HUES48 (cell line): ENCODE measurements around the gene CRTC1.

Source experiments
- H3K27ac ChIP-seq: one replicate; pipeline ENCODE4 v1.7.0; 2013; ENCODE audit warnings: low read depth, low read length, inconsistent platforms
- H3K27me3 ChIP-seq: 2 replicates; pipeline ENCODE4 v1.6.1; 2013; ENCODE audit warnings: mild to moderate bottlenecking, low read length; ENCODE audit not compliant: control insufficient read depth, insufficient read depth
- H3K36me3 ChIP-seq: 2 replicates; pipeline ENCODE4 v1.6.1; 2013; ENCODE audit warnings: low read length; ENCODE audit not compliant: control insufficient read depth, insufficient read depth
- H3K4me1 ChIP-seq: 2 replicates; pipeline ENCODE4 v1.6.1; 2013; ENCODE audit warnings: mild to moderate bottlenecking, low read length; ENCODE audit not compliant: control insufficient read depth, insufficient read depth
- H3K4me3 ChIP-seq: 2 replicates; pipeline ENCODE4 v1.5.1; 2013; ENCODE audit warnings: mild to moderate bottlenecking, low read depth, low read length
- H3K9ac ChIP-seq: 2 replicates; pipeline ENCODE4 v1.6.1; 2013; ENCODE audit warnings: mild to moderate bottlenecking, low read depth, low read length, moderate library complexity
- H3K9me3 ChIP-seq: 2 replicates; pipeline ENCODE4 v1.6.1; 2013; ENCODE audit warnings: low read length; ENCODE audit not compliant: control insufficient read depth, insufficient read depth

The CRTC1 gene

DNA sequence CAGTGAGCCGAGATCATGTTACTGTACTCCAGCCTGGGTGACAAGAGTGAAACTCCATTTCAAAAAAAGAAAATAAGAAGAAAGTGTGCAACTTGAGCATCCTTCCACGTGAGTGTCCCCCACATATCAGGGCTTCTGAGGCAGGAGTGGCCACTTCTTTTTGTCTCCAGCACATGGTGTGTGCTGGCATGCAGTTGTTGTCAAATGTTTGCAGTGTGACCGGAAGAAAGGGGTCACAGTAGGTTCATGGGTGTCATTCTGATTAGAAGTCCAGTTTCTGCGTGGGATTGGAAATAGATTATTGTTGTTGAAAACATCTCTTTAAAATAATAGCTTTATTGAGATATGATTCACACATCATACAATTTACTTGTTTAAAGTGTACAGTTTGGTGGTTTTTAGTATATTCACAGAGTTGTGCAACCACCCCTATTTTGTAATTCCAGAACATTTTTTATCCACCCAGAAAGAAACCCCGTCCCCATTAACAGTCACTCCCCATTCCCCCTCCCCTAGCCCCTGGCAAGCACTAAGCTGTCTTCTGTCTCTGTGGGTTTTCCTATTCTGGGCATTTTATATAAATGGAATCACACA is 2.2 kb downstream of the CRTC1 start:
- Histone ChIP-seq H3K4me3 (no peak overlapping the region), H3K4me1 (no peaks in the 10 kb centered on the region), H3K27ac (no peak overlapping the region), H3K9me3 (no peaks in the 10 kb centered on the region), H3K9ac (no peak overlapping the region), H3K36me3 (no peaks in the 10 kb centered on the region), H3K27me3 (no peaks in the 10 kb centered on the region)

DNA sequence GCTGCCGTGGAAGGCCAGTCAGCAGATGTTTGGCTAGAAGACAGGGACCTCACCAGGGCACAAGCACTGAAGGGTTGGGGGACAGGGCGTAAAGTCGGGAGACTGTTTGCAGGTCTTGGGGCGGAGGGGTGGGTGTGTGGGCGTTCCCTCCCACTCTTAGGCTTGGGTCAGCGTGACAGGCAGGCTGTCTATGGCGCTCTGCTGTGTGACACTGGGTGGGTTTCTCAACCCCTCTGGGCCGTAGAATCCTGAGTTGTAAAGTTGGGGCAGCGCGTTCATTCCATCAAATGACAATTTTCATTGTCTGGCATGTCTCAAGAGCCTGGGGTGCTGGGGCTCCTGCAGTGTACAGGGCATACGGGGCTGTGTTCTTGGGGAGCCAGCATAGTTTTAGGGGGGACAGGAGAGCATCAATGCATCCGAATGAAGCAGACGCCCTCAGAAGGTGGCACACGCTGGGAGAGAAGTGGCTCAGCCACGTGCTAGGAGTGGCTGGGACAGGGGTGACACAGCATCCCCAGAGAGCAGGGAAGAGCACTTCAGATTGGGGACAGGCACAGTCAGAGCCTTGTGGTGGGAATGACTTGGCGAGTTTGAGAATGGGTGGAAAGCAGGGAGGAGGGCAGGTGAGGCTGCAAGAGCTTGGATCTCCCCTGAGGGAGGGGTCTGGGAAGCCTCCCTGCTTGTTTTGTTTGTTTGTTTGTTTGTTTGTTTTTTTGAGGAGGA is 4.4 kb downstream of the CRTC1 start:
- no peak overlapping the region for H3K27ac ChIP-seq
- H3K9me3 ChIP-seq: no peaks in the 10 kb centered on the region
- no peaks in the 10 kb centered on the region for H3K4me1 ChIP-seq
- H3K9ac ChIP-seq: no peak overlapping the region
- no peaks in the 10 kb centered on the region for H3K36me3 ChIP-seq
- no peak overlapping the region for H3K4me3 ChIP-seq
- no peaks in the 10 kb centered on the region for H3K27me3 ChIP-seq

DNA sequence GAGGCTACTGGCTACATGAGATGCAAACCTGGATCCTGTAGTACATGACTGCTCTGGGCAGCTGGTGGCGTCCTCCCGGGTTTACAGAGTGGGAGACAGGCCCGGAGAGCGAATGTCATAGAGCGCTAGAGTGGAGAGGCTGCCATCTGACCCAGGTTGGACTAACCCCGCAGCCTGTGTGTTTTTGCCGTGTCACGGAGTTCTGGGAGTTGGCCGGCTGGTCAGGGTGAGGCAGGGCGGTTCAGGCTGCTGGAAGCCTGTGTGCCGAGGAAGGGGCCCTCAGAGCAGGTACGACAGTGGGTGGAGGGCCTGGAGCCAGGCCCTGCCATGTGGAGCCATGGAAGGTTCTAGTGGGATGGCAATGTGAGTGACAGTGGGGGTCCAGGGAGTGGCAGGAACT is 12.5 kb downstream of the CRTC1 start:
- Histone ChIP-seq H3K36me3 (no peaks in the 10 kb centered on the region), H3K4me1 (peaks cover 16% of the 10 kb centered on the region; the same call in 1 of the 2 replicates), H3K4me3 (no peak overlapping the region), H3K27me3 (0 out of 2 replicates have a peak, but pooled peaks cover 3% of the 10 kb centered on the region), H3K9me3 (no peaks in the 10 kb centered on the region), H3K27ac (no peak overlapping the region), H3K9ac (no peak overlapping the region)

DNA sequence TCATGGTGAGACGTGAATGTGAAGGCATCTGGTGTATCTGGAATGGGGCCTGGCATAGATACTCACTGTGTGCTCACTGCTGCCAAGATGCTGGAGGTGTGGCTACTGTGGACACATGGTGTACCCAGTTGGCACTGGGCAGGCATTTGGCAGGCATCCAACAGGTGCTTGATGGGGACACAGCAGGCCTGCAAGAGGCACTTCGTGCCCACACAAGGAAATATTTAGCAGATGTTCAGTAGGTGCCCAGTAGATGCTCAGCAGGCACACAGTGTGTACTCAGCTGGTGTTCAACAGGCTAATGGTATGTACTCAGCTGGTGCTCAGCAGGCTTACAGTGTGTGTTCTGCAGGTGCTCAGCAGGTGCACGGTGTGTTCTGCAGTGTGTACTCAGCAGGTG is 14.2 kb downstream of the CRTC1 start:
- 0 out of 2 replicates have a peak, but pooled peaks cover 3% of the 10 kb centered on the region for H3K27me3 ChIP-seq
- no peak overlapping the region for H3K27ac ChIP-seq
- peaks cover 20% of the 10 kb centered on the region for H3K4me1 ChIP-seq
- H3K4me3 ChIP-seq: no peak overlapping the region
- no peak overlapping the region for H3K9ac ChIP-seq
- H3K9me3 ChIP-seq: no peaks in the 10 kb centered on the region
- H3K36me3 ChIP-seq: no peaks in the 10 kb centered on the region

DNA sequence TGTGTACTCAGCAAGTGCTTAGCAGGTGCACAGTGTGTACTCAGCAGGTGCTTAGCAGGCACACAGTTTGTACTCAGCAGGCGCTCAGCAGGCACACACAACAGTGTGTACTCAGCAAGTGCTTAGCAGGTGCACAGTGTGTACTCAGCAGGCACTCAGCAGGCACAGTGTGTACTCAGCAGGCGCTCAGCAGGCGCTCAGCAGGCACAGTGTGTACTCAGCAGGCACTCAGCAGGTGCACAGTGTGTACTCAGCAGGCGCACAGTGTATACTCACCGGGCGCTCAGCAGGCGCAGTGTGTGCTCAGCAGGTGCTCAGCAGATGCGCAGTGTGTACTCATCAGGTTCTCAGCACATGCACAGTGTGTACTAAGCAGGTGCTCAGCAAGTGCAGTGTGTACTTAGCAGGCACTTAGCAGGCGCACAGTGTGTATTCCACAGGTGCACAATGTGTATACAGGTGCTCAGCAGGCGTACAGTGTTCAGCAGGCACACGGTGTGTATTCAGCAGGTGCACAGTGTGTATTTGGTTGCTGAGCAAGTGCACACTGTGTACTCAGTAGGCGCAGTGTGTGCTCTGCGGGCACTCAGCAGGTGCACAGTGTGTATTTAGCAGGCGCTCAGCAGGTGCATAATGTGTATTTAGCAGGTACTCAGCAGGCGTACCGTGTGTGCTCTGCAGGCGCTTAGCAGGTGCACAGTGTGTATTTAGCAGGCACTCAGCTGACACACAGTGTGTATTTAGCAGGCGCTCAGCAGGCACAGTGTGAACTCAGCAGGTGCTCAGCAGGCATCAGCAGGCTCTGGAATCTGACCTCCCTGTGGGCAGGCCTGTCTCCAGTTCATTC is 15.1 kb downstream of the CRTC1 start:
- Histone ChIP-seq H3K27ac (no peak overlapping the region), H3K4me3 (no peak overlapping the region), H3K4me1 (peaks cover 20% of the 10 kb centered on the region), H3K36me3 (no peaks in the 10 kb centered on the region), H3K9ac (no peak overlapping the region), H3K9me3 (no peaks in the 10 kb centered on the region), H3K27me3 (0 out of 2 replicates have a peak, but pooled peaks cover 3% of the 10 kb centered on the region)

DNA sequence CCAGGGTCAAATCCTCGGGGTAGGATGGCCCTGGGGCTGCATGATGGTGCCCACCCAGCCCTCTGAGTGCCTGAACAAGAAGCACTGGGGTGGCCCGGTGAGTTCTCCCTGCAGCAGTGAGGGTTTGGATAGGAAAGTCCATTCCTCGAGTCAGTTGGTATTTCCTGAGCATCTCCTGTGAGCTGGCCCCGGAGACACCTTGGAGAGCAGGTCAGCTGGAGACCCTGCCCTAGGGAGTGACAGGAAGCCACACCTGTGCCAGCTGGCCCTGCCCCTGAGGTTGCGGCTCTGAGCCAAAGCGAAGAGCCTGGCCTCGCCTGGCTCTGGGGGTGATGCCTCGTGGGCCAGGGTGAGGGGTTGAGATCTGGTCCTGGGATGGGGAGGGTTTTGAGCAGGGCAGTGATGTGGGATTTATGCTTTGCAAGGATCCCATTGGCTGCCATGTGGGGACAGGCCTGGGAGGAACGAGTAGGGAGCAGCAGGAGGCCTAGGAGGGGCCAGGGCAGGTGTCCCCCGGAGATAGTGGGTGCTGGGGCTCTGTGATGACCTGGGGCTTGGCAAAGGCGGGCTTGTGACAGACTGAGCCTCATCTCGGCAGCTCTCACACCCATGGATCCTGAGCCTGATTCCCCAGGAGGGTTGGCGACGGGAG is 16.0 kb downstream of the CRTC1 start:
- no peak overlapping the region for H3K27ac ChIP-seq
- H3K9ac ChIP-seq: no peak overlapping the region
- H3K4me1 ChIP-seq: peaks cover 20% of the 10 kb centered on the region
- H3K4me3 ChIP-seq: no peak overlapping the region
- 0 out of 2 replicates have a peak, but pooled peaks cover 3% of the 10 kb centered on the region for H3K27me3 ChIP-seq
- no peaks in the 10 kb centered on the region for H3K36me3 ChIP-seq
- no peaks in the 10 kb centered on the region for H3K9me3 ChIP-seq

DNA sequence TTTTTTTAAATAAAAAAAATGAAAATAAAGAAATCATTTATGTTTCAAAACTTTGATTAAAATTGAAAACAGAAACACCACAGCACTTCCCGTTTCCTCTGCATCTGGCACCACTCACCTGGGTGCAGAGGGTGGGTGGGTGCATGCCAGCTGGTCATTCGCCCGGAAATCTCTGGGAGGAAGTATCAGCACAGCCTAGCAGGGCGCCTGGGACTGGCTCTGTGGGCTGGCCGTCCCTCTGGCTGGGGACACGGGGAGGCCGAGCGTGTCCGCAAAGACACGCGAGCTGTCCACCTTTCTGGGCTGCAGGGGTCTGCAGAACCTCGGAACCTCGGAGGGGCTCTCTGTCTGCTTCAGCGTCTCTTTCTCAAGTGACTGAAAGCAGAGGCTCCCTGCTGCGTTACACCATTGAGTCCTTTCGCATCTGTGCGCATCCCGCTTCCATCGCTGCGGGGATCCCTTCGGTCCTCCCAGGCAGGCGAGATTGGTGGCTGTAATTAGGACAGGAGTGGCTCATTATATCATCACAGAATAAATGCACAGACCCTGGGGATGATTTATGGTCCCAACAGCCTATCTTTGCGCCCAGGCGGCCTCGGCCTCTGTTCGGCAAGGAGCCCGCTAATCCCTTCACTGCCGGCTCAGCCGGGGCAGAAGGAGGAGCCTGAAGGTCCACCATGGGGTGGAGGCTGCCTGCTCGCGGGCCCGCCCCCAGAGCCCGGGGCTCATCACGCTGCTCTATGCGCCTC is 17.2 kb downstream of the CRTC1 start:
- 0 out of 2 replicates have a peak, but pooled peaks cover 3% of the 10 kb centered on the region for H3K27me3 ChIP-seq
- H3K27ac ChIP-seq: peak overlapping the region; percentile 5
- peak overlapping the region; percentile 58 for H3K4me3 ChIP-seq
- peaks cover 20% of the 10 kb centered on the region for H3K4me1 ChIP-seq
- H3K36me3 ChIP-seq: no peaks in the 10 kb centered on the region
- no peaks in the 10 kb centered on the region for H3K9me3 ChIP-seq
- H3K9ac ChIP-seq: no peak overlapping the region

DNA sequence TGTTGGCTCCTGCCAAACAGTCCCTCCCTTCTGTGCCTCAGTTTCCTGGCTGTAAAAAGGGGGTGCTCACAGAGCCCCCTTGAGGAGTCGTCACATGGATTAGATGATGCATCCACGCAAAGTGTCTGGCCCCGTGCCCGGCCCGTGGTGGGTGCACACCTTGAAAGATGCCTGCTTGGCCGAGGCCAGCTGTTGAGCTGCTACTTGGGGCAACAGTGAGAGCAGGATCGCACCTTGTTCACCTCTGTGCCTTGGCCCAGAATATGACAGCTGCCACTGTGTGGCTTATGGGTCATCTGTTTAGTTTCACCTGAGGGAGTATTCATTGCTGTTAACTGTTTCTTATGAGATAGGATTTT is 17.7 kb downstream of the CRTC1 start:
- H3K9me3 ChIP-seq: no peaks in the 10 kb centered on the region
- 0 out of 2 replicates have a peak, but pooled peaks cover 3% of the 10 kb centered on the region for H3K27me3 ChIP-seq
- no peak overlapping the region for H3K9ac ChIP-seq
- H3K27ac ChIP-seq: no peak overlapping the region
- peaks cover 20% of the 10 kb centered on the region for H3K4me1 ChIP-seq
- H3K36me3 ChIP-seq: no peaks in the 10 kb centered on the region
- H3K4me3 ChIP-seq: peak overlapping the region; percentile 58; the same call in 1 of the 2 replicates

DNA sequence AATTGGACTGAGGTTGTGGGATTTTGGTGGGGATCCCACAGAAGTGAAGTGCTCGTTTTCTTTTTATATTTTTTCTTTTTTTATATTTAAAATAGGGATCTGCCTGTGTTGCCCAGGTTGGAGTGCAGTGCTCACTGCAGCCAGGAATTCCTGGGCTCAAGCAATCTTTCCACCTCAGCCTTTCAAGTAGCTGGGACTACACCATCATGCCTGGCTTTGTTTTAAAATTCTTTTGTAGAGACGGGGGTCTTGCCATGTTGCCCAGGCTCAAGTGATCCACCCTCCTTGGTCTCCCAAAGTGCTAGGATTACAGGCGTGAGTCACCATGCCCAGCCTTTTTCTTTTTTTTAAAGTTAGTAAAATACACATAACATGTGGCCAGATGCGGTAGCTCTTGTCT is 20.6 kb downstream of the CRTC1 start:
- Histone ChIP-seq H3K27ac (no peak overlapping the region), H3K4me3 (no peak overlapping the region), H3K36me3 (no peaks in the 10 kb centered on the region), H3K4me1 (peaks cover 20% of the 10 kb centered on the region), H3K9ac (no peak overlapping the region), H3K27me3 (0 out of 2 replicates have a peak, but pooled peaks cover 3% of the 10 kb centered on the region), H3K9me3 (no peaks in the 10 kb centered on the region)

DNA sequence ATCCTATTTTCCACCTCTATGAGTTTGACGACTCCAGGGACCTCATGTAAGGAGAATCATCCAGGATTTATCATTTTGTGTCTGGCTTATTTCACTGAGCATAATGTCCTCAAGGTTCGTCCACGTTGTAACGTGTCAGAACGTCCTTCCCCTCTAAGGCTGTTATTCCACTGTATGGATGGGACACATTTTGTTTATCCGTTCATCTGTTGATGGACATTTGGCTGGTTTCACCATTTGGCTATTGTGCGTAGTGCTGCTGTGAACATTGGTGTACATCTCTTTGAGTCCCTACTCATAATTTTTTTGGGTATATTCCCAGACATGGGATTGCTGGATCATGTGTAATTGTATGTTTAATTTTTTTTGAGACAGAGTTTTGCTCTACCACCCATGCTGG is 21.5 kb downstream of the CRTC1 start:
- Histone ChIP-seq H3K36me3 (no peaks in the 10 kb centered on the region), H3K4me1 (peaks cover 14% of the 10 kb centered on the region), H3K9ac (no peak overlapping the region), H3K9me3 (no peaks in the 10 kb centered on the region), H3K27me3 (0 out of 2 replicates have a peak, but pooled peaks cover 2% of the 10 kb centered on the region), H3K27ac (no peak overlapping the region), H3K4me3 (no peak overlapping the region)
